ENCODE results near the gene SEPTIN12. TPM values are rescaled to one million over a fixed set of nuclear protein-coding genes. Genes with fewer than 3 reads are reported as not detected.
A peak's percentile ranks its signal among the peaks of the same experiment; 100 is the strongest.

The SEPTIN12 gene
- total and polyA plus RNA-seq, 2 of the 4 experiments (the other 2 are of a cell fraction), result not detected

GRCh38 chr16:4733747-4734062 is 54.4 kb downstream of the SEPTIN12 start (continued):
- TF ChIP-seq CEBPB (IDR thresholded peaks at IDR 0.05; ENCODE audit: low read depth, low read length) (no peak), RCOR1 (IDR thresholded peaks at IDR 0.05; ENCODE audit: insufficient replicate concordance, low read length) (no peak), FOS (IDR thresholded peaks at IDR 0.05; ENCODE audit: low read depth, low read length) (no peak), MXI1 (IDR thresholded peaks at IDR 0.05; ENCODE audit: borderline replicate concordance, low read depth, low read length) (no peak)

DNA sequence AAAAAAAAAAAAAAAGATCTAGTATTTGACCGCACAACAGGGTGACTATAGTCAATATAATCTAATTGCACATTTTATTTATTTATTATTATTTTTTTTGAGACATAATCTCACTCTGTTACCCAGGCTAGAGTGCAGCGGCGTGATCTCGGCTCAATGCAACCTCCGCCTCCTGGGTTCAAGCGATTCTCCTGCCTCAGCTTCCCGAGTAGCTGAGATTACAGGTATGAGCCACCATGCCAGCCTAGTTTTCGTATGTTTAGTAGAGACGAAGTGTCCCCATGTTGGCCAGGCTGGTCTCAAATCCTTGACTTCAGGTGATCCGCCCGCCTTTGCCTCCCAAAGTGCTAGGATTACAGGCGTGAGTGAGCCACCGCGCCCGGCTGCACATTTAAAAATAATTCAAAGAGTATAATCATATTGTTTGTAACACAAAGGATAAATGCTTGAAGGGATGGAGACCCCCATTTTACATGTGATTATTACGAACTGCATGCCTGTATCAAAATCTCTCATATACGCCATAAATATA is 54.9 kb downstream of the SEPTIN12 start:
- Histone ChIP-seq H3K18ac (ENCODE audit: low read depth, low read length) (no peak overlapping the region), H3K23ac (ENCODE audit: low read depth, low read length) (peak overlapping the region; percentile 53), H2BK15ac (ENCODE audit: low read depth, low read length) (no peak overlapping the region), H2AFZ (replicated peaks; ENCODE audit: low read length, poor library complexity) (no peak overlapping the region), H3K4me1 (ENCODE audit: control insufficient read depth, insufficient read depth, low read length) (peaks cover 4% of the 10 kb centered on the region), H2BK120ac (ENCODE audit: low read depth, low read length) (no peak overlapping the region), H3K4me2 (ENCODE audit: low read depth, low read length) (peak overlapping the region; percentile 98), H3K27me3 (ENCODE audit: control insufficient read depth, insufficient read depth, low read length) (no peaks in the 10 kb centered on the region), H4K5ac (ENCODE audit: low read depth, low read length) (no peak overlapping the region), H2BK5ac (ENCODE audit: low read depth, low read length, poor library complexity, severe bottlenecking) (no peak overlapping the region), H4K20me1 (ENCODE audit: insufficient read depth, low read length) (peaks cover 3% of the 10 kb centered on the region; the same call in 1 of the 2 replicates), H2AK5ac (ENCODE audit: low read depth, low read length) (peak overlapping the region; percentile 74; the same call in 1 of the 2 replicates), H2AK9ac (replicated peaks; ENCODE audit: low read depth, low read length, poor library complexity) (no peak overlapping the region), H3K27ac (ENCODE audit: insufficient read depth, low read length) (peak overlapping the region; percentile 11; the same call in 1 of the 2 replicates), H3K4me3 (ENCODE audit: insufficient read depth, low read depth, low read length) (peak overlapping the region; percentile 89), H3K4ac (ENCODE audit: low read depth, low read length) (0 out of 2 replicates have a peak overlapping the region, but pooled peaks have one; percentile 12), H3K56ac (ENCODE audit: extremely low read depth, insufficient read depth, low read length) (peak overlapping the region; percentile 47; the same call in 1 of the 2 replicates), H3K9me3 (ENCODE audit: control insufficient read depth, insufficient read depth, low read length) (no peaks in the 10 kb centered on the region), H3K36me3 (ENCODE audit: control insufficient read depth, insufficient read depth, low read length) (peaks cover 15% of the 10 kb centered on the region), H3K14ac (replicated peaks; ENCODE audit: low read depth, low read length) (peak overlapping the region; percentile 20; the same call in 1 of the 2 replicates), H4K8ac (ENCODE audit: low read depth in 2 of 2, low read length in 2 of 2) (peak overlapping the region; percentile 66 to 90; a peak in 2 of 4 replicates), H4K91ac (ENCODE audit: insufficient read depth, low read depth, low read length) (peak overlapping the region; percentile 43; the same call in 1 of the 2 replicates), H2BK20ac (ENCODE audit: low read depth, low read length) (no peak overlapping the region), H3K9ac (ENCODE audit: low read depth, low read length) (peak overlapping the region; percentile 90), H3K79me1 (ENCODE audit: low read depth in 1 of 2, low read length in 2 of 2) (peaks cover 19 to 44% of the 10 kb centered on the region in 2 experiments), H3K9me1 (ENCODE audit: insufficient read depth, low read length) (peaks cover 4% of the 10 kb centered on the region; the same call in 1 of the 2 replicates)
- no peak for DNase-seq
- ChIA-PET POLR2A (ENCODE audit: unreplicated experiment) (no interaction called here), CTCF (no interaction called here)
- in situ Hi-C loops (cut with MboI; ENCODE audit: low sequenced_read_pairs) (no loop called here), dilution Hi-C loops (cut with HindIII; ENCODE audit: low sequenced_read_pairs, unreplicated experiment) (no loop called here), intact Hi-C loops (cut with micrococcal nuclease) (no loop called here)
- BruUV-seq (replicated peaks), result no TSS peak
- ATAC-seq (ENCODE audit: low read depth), result no peak
- 0% methylated on average over 3 of the region's 17 CpGs; no CpG with 5 or more reads in 1 of the 2 experiments for WGBS, 2 experiments (ENCODE audit: extremely low coverage in 2 of 2, insufficient read length in 1 of 2)
- TF ChIP-seq CHD1 (IDR thresholded peaks at IDR 0.05; ENCODE audit: low read depth, low read length) (no peak), FOS (IDR thresholded peaks at IDR 0.05; ENCODE audit: low read depth, low read length) (no peak), CEBPB (IDR thresholded peaks at IDR 0.05; ENCODE audit: low read depth, low read length) (no peak), MAFK (IDR thresholded peaks at IDR 0.05; ENCODE audit: low read depth, low read length) (no peak), MAZ (IDR thresholded peaks at IDR 0.05; ENCODE audit: borderline replicate concordance, low read depth, low read length) (no peak), RCOR1 (IDR thresholded peaks at IDR 0.05; ENCODE audit: insufficient replicate concordance, low read length) (no peak), POLR2A (IDR thresholded peaks at IDR 0.05; ENCODE audit: low read depth, low read length) (no peak), SMC3 (IDR thresholded peaks at IDR 0.05; ENCODE audit: low read depth, low read length) (no peak), BHLHE40 (IDR thresholded peaks at IDR 0.05; ENCODE audit: low read depth, low read length) (no peak), MXI1 (IDR thresholded peaks at IDR 0.05; ENCODE audit: borderline replicate concordance, low read depth, low read length) (no peak), RFX5 (IDR thresholded peaks at IDR 0.05; ENCODE audit: low read depth, low read length) (no peak), NFE2L2 (IDR thresholded peaks at IDR 0.05; ENCODE audit: low read depth, low read length) (no peak)
- TF ChIP-seq, protein P1, sequence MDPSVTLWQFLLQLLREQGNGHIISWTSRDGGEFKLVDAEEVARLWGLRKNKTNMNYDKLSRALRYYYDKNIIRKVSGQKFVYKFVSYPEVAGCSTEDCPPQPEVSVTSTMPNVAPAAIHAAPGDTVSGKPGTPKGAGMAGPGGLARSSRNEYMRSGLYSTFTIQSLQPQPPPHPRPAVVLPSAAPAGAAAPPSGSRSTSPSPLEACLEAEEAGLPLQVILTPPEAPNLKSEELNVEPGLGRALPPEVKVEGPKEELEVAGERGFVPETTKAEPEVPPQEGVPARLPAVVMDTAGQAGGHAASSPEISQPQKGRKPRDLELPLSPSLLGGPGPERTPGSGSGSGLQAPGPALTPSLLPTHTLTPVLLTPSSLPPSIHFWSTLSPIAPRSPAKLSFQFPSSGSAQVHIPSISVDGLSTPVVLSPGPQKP (IDR thresholded peaks at IDR 0.05; ENCODE audit: borderline replicate concordance, low read depth, low read length), result no peak
- TF ChIP-seq, protein P2, sequence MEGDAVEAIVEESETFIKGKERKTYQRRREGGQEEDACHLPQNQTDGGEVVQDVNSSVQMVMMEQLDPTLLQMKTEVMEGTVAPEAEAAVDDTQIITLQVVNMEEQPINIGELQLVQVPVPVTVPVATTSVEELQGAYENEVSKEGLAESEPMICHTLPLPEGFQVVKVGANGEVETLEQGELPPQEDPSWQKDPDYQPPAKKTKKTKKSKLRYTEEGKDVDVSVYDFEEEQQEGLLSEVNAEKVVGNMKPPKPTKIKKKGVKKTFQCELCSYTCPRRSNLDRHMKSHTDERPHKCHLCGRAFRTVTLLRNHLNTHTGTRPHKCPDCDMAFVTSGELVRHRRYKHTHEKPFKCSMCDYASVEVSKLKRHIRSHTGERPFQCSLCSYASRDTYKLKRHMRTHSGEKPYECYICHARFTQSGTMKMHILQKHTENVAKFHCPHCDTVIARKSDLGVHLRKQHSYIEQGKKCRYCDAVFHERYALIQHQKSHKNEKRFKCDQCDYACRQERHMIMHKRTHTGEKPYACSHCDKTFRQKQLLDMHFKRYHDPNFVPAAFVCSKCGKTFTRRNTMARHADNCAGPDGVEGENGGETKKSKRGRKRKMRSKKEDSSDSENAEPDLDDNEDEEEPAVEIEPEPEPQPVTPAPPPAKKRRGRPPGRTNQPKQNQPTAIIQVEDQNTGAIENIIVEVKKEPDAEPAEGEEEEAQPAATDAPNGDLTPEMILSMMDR (conservative IDR thresholded peaks at IDR 0.05; ENCODE audit: low read depth, low read length), result no peak

Data from IMR-90 (cell line).